ENCODE data around the gene FAN1.

Gene FAN1

DNA sequence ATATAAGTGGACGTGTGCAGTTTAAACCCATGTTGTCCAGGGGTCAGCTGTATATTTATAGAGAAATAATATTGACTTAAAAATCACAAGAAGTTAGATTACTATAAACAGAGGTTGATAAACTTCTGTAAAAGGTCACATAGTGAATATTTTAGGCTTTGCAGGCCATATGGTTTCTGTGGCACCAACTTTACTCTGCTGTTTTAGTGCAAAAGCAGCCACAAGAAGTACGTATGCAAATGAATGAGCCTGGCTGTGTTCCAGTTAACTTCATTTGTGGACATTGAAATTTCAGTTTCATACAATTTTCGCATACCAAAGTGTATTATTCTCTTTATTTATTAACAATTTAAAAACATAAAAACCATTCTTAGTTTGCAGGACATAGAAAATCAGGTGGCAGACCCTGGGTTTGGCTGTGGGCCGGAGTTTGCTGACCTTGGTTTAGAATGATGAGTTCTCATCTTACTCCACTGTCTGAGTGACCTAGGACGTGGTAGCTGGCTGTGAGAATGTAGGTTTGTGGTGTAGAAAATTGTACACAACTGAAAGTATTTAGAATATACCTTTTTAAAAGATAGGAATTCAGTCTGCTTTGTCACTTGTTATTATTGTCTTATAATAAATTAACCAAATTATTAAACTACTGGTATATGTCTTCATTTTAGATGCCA is 16.3 kb downstream of the FAN1 start:
- no peak overlapping the region for H3K4me3 ChIP-seq (ENCODE audit: low read depth, low read length)

DNA sequence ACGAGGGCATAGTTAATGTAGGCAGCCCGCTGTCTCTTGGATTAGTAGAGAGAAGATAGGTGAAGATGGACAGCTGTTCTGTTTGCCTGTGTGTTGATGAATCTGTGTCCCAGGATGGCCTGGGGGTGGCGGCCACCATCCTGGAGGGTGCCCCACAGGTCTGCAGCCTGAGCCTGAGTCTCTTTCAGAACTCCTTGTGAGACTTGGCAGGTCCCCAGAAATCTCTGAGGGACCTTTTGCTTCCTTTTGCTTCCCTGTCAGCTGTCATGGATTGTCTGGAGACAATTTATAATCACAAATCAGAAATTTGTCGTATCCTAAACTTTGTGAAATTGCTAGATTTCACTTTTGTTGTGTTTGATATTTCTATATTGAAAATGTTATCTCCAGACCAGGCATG is 17.4 kb downstream of the FAN1 start:
- no peak overlapping the region for H3K4me3 ChIP-seq (ENCODE audit: low read depth, low read length)

DNA sequence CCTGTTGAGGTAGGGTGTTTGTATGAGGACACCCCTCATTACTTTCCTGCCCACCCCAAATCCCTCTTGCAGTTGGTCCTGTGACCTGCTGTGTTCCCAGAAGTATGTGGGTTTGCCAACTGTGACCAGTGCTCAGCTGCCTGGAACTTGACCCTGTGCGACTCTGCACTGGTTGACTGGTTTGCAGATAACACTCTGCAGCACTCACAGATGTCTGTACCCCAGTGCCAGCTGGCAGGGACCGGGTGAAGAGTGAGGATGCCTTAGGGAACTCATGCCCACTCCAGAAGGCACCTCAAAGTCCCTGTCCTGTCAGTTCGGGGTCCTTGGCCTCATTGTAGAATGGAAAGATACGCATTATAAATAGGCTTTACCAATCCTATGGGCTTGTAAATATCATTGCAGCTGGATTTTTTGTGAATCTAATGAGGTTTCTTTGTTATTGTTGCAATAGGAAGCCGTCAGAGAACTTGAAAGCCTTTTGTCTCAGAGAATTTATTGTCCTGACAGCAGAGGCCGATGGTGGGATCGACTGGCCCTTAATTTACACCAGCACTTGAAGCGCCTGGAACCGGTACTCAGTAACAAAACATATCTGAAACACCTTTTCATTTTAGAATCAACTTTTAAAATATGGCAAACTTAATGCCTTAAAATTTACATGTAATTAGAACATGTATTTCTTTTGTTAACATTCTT is 18.2 kb downstream of the FAN1 start:
- H3K4me3 ChIP-seq (ENCODE audit: low read depth, low read length), result no peak overlapping the region

DNA sequence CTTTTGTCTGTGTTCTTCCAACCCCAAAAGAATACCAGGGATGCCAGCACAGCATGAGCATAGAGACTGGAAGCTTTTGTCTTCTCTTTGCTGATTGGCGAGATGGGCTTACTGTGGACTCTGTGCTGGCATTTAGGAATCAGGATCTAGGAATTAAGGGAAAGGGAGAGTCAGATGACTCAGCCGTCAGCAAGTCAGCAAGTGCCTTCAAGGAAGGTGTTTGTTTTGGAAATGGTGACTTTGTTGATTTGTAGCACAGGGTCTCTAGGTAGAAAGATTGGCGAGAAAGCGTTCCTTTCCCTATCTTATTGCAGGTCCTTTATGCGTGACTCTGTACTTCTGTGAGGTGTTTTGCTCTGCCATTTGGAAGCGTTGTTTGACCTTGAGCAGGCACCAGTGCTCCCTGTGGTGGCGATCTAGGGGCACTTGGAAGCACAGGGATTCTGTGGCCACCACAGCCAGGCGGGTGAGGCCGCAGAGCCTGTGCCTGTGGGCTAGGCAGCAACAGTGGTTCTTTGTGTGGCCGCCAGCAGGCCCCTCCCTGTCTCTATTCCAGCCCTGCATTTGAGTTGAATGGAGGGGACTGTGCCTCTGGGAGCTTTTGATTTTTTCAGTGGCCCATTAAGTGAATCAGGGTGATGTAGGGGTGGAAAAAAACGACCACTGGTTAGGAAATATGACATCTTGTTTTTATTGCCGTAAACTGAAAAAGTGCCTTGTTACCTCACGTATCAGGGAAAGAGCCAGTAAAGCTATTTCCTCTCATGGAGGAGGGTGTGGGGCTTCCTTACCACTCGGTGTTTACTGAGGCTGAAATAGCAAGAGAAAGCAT is 19.0 kb downstream of the FAN1 start:
- no peak overlapping the region for H3K4me3 ChIP-seq (ENCODE audit: low read depth, low read length)

DNA sequence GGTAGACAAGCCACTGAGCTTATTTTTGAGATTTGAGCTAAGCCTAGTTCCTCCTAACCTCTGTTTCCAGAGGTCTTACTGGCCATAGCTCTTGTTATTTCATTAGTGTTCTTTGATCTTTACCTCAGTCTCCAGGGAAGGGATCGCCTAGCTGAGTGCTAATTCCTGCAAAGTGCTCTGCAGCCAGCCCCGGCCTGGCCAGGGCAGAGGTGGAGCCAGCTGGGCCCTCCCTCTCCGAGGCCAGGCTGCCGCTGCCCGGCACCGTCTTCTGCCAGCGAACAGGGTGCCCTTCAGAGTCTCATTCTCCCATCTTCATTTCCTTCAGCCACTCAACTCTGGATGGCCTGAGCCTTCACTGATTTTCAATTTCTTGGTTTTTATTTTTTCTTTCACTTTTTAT is 19.7 kb downstream of the FAN1 start:
- H3K4me3 ChIP-seq (ENCODE audit: low read depth, low read length), result no peak overlapping the region

DNA sequence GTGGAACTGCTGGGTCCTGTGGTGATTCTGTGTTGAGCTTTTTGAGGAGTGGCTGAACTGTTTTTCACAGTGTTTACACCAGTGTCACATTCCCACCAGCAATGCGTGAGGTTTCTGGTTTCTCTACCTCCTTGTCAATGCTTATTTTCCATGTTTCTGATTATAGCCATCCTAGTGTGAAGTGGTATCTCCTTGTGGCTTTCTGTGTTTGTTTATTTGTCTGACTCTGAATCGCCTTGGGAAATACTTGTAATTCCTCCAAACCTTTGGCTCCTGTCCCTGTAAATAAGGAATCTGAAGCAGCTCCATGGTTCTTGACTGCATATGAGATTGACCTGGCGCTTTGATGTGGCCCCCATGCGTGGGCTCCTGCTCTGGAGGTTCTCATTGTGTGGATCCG is 20.6 kb downstream of the FAN1 start:
- H3K4me3 ChIP-seq (ENCODE audit: low read depth, low read length), result no peak overlapping the region

DNA sequence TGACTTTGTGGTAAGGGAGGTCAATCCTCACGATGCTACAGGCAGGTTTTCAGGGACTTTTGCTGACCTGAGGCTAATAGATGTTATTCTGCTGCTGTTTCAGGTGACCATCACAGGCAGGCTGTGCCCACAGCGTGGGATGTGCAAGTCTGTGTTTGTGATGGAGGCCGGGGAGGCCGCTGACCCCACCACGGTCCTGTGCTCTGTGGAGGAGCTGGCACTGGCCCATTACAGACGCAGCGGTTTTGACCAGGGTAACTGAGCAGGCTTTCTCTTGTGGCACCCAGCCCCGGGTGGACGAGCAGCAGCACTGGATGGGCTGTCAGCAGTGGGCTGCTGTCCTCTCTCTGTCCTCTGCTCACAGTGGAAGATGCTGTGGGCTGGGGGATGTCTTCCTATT is 22.0 kb downstream of the FAN1 start:
- H3K4me3 ChIP-seq (ENCODE audit: low read depth, low read length), result no peak overlapping the region

DNA sequence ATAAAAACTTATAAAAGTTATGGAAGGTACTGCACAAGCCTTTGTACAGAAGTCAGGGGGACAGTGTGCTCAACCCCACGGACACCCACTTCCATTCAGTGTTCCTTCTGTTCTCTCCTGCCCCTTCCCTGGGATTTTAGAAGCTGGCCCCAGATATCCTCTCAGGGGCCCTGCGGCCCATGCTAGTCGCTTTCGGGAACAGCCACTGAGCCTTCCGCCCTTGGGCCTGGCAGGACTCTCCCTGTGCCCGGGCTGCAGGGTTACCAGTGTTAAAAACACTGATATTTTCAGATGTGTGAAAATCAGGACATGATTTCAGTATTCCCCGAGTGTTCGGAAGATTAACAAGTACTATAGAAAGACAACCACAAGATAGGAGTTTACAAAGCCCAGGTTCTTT is 22.4 kb downstream of the FAN1 start:
- H3K4me3 ChIP-seq (ENCODE audit: low read depth, low read length), result no peak overlapping the region

DNA sequence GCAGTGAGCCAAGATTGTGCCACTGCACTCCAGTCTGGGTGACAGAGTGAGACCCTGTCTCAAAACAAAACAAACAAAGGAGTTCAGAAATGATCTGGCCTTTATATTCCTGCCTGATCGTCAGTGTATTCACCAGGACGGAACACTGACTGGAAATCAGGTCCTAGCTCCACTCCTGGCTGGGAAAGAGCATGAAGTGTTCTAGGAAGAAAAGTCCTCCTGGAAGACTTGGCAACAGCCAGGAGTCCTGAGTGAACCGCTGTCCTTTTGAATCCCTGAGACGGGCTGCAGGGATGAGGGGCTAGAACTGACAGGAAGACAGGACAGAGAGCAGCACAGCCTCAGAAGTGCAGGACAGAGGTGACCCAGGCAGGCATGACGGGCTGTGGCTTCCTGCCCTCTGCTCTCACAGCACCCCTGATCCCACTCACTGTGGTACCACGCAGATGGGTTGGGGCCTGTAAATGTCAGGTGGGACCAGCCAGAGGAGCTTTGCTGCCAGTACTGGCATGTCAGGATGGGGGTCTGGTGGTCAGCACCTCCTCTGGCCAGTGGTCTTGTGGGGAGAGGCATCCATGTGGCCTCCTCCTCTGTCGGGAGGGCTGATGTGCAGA is 23.5 kb downstream of the FAN1 start:
- no peak overlapping the region for H3K4me3 ChIP-seq (ENCODE audit: low read depth, low read length)

DNA sequence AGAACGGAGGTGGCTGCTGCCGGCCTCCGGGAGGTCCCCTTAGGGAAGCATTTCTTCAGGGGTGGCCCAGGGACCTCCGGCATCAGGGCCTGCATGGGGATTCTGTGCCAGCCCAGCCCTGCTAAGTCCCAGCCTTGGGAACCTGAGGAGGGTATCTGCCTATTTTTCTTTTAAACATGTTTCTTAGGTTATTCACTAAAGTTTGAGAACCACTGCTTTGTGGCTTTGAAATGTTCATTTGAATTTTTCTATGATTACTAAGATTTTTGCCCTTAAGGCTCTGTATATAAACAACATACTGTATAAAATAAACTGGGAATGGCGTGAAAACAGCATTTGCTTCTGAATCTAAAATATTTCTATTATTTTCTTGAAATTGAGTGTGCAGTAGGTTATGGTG is 24.4 kb downstream of the FAN1 start:
- H3K4me3 ChIP-seq (ENCODE audit: low read depth, low read length), result no peak overlapping the region

DNA sequence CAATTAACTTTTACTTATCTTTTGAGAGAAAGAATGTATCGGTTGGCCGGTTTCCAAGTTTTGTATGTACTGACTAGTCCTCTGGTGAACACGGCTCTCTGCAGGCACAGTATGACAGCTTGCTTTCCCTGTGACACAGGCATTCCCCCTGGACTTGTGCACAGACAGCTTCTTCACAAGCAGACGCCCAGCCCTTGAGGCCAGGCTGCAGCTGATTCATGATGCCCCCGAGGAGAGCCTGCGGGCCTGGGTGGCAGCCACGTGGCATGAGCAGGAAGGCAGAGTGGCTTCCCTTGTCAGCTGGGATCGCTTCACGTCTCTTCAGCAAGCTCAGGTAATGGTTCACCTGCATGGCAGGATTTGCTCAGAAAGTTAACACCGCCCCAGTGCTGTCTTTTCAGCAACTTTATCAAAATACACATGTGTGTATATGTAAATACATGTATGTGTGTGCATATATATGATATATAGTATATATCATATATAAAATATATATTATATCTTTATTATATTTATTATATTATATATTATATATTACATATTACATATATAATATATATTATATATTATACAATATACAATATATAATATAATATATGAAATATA is 25.5 kb downstream of the FAN1 start:
- no peak overlapping the region for H3K4me3 ChIP-seq (ENCODE audit: low read depth, low read length)

DNA sequence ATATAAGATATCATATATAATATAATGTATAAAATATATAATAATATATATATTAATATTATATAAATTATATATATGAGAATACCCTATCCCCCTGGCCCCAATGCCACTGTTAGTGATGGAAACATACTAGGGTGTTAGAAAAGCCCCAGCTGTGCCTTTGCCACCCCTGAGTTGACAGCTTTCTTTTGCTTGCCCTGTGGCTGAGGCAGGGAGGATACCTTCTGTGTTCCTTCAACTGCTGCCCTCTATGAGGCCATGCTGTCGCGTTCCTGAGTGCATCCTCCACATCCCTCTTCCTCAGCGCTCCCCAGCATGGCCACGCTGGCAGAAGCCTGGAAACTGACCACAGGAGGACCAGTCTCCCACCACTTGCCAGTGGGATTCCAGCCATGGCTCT is 26.3 kb downstream of the FAN1 start:
- no peak overlapping the region for H3K4me3 ChIP-seq (ENCODE audit: low read depth, low read length)

DNA sequence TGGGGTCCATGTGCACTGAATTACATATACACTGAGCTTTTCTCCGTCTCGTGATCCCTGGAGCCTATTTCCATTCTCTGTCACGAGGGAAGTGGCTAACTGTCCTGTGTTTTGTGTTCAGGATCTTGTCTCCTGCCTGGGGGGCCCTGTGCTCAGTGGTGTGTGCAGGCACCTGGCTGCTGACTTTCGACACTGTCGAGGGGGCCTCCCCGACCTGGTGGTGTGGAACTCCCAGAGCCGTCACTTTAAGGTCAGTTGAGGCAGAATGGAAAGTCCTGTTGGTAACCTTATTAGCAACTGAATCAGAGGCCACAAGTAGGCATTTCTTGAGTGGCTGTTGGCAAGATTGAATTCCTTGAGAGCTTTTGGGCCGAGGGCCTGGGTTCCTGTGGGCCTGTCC is 26.7 kb downstream of the FAN1 start:
- no peak overlapping the region for H3K4me3 ChIP-seq (ENCODE audit: low read depth, low read length)

DNA sequence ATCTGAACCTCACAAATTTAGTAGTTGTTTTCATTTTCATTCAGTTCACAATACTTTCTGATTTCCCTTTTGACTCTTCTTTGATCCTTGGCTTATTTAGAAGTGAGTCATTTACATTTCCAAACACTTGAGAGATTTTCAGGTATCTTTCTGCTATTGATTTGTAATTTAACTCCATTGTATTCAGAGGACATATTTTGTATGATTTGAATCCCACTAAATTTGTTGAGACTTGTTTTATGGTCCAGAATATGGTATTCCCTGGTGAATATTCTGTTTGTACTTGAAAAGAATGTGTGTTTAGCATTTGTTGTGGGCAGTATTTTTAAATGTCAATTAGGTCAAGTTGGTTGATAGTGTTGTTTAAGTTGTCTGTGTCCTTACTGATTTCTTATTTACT is 29.6 kb downstream of the FAN1 start:
- no peak overlapping the region for H3K4me3 ChIP-seq (ENCODE audit: low read depth, low read length)

DNA sequence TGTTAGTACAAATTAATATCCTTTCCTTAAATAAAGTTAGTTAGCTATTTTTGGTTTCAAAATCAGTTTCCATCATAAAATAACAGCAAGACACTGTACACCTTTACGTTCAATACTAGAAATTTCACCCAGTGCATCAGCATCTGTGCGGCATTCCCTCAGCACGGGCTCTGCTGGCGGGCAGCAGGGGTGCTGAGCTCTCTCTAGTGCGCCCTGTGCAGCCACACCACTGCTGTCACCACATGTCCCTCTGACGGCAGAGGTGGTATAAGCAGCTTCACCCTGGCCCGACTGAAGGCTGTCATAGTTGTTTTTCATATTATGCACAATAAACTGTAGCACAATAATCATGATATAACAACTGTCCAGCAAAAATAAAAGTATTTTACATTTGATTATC is 35.4 kb downstream of the FAN1 start:
- no peak overlapping the region for H3K4me3 ChIP-seq (ENCODE audit: low read depth, low read length)

DNA sequence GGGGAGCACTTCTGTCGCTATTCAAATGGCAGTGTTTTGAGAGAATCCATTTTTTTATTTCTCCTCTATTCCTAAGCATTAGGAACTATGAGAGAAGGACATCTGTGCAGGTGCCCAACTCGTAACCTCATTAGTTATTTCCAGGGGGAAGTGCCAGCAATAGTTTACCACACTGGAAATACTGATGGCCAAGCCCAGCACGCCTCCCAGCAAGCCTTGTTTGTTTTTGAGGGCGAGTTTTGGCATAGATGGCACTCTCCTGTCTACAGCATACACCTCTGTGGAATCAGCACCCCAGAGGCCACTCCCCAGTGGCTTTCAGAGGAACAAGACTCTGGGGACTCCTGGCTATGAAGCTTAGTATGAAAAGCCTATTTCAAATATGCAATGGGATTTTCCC is 36.6 kb downstream of the FAN1 start:
- no peak overlapping the region for H3K4me3 ChIP-seq (ENCODE audit: low read depth, low read length)

DNA sequence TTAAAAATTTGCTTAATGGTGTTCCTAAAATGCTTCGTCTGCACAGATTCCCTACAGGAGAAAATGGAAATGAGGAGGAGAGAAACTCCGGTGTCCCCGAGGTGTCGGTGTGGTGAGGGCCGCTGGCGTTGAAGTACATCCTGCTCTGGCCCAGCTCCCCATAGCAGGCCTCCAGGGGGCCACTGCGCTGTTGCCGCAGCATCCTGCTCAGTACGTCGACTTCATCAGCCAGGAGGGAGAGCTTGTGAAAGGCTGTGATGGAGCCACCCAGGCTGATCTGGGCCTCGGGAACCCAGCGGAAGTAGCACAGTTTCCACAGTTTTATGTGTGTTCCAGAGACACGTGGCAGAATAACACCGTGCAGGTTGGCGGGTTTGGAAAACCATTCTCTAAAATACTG is 37.8 kb downstream of the FAN1 start:
- H3K4me3 ChIP-seq (ENCODE audit: low read depth, low read length), result no peak overlapping the region

DNA sequence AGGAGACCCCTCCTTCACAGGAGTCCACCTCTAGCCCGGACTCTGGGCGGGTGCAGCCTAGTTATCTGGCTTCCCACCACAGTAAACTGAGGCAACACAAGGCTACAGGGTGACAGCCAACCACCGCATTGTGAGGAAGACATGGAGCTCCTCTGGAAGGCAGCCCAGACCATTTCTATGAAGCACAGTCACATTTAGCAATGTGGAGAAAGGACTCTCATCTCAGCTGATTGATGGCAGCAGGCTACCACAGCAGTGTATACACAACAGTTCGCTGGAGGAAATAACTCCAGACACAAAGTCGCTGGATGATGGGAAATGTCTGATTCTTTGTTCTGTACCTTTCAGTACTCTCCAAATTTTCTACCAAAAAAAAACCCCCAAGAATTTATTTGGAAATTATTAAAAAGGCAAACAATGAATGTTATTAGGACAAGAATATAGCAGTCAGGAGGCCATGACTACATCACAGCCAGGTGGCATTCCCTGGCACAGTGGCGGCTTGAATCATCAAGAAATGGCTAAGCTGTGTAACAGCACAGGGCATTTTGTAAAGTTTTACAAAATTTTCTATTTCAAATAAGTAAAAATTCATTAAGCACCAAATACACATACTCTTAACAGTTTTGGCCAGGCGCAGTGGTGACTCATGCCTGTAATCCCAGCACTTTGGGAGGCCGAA is 40.1 kb downstream of the FAN1 start:
- no peak overlapping the region for H3K4me3 ChIP-seq (ENCODE audit: low read depth, low read length)

DNA sequence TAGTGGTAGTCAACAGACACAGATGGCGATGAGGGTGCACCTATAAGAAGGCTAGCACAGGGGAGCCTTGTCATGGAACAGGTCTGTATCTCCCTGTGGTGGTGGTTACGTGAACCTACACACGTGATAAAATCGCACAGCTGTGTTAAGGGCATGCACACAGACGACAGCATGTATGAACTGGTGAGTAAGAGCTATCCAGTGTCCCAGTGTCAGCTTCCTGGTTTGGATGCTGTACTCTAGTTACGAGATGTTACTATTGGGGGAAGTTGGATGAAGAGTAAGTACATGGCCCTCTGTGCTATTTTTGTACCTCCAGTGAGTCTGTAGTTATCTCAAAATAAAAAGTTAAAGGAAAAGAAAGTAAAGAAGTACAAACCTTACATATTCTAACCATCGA is 49.5 kb downstream of the FAN1 start:
- H3K4me3 ChIP-seq (ENCODE audit: low read depth, low read length), result no peak overlapping the region

DNA sequence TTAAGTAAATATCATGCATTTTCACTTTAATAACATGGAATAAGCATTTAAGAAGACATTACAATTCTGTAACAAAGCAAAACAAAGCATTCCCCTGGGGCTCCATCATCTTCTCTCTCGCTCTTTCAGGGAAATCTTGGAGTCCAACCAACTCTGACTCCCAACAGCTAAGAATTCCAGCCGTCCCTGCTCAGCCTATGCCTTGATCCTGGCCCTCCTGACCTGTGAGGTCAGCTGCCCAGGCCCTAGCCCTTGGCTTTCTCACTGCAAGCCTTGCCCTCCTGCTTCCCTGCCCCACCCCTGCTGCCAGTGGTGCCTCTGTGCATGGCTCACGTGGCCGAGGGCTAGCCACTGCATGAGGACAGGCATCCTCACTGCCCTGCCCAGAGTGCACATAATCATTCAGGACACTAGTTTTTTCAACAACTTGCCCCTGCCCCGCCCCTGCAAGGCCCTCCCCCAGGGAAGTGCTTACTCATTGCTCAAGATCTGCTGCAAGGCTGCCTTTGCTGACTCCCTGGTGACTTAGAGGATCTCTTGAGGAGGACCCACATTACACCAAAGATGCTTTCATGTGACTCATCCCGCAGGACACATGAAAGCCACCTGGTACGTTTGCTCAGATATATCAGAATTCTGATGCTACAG is 50.1 kb downstream of the FAN1 start:
- no peak overlapping the region for H3K4me3 ChIP-seq (ENCODE audit: low read depth, low read length)
